Peyer's patch (tissue), 4 donors: ENCODE results near the gene EIPR1.

Experiments
- POLR2A ChIP-seq, 2 donors: fragments of 450-650 bp; IDR thresholded peaks; one replicate each; pipeline ENCODE4 v1.5.1; 2017; ENCODE audit warnings: antibody characterized with exemption in 2 of 2, mild to moderate bottlenecking in 2 of 2, moderate library complexity in 2 of 2
- TF ChIP-seq, protein P1 (sequence below), 6 experiments: fragments of 450-650 bp in 4 of 6; fragments of 200-600 bp in 2 of 6; sonication (generic) in 1 of 6; IDR thresholded peaks; one replicate each; pipeline ENCODE4 v1.5.1; 2017 to 2019; ENCODE audit warnings: antibody characterized with exemption in 6 of 6, mild to moderate bottlenecking in 3 of 6, moderate library complexity in 1 of 6

DNA sequence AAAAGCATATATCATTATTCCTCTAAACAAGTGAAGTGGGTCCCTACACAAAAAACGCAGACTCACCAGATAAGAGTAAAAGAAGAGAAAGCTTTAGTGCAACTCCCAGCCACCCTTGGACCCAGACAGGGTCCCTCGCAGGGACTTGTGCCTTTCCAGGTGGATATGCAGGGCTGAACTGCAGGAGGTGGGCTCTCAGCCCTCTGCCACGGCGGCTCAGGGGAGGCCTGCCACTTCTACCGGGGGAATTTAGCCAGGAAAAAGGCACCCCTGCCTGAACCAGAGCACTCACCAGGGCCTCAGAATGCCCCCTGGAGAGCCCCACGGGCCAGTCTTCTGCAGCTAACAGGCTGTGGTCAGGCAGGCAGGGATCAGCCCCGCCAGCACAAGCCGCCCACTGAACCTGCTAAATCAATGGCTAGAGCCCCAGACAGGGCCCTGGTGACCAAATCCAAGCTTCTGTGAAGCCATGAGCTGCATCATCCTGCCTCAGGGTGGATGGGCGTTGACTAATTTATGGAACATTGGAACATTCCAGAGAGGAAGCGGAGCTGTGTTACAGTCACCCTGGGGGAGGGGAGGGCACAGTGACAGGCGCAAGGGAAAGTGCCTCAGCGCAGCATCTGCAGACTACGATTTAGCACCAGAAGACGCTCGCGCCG, 209.3 kb downstream of the EIPR1 start:
- TF ChIP-seq, protein P1, sequence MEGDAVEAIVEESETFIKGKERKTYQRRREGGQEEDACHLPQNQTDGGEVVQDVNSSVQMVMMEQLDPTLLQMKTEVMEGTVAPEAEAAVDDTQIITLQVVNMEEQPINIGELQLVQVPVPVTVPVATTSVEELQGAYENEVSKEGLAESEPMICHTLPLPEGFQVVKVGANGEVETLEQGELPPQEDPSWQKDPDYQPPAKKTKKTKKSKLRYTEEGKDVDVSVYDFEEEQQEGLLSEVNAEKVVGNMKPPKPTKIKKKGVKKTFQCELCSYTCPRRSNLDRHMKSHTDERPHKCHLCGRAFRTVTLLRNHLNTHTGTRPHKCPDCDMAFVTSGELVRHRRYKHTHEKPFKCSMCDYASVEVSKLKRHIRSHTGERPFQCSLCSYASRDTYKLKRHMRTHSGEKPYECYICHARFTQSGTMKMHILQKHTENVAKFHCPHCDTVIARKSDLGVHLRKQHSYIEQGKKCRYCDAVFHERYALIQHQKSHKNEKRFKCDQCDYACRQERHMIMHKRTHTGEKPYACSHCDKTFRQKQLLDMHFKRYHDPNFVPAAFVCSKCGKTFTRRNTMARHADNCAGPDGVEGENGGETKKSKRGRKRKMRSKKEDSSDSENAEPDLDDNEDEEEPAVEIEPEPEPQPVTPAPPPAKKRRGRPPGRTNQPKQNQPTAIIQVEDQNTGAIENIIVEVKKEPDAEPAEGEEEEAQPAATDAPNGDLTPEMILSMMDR (IDR thresholded peaks at IDR 0.05) = no peak
- no peak for TF ChIP-seq POLR2A (IDR thresholded peaks at IDR 0.05)
